HG03442 (cell line): ENCODE measurements around the gene SOX6.
A peak's percentile ranks its signal among the peaks of the same experiment; 100 is the strongest.

Experiments
- ATAC-seq: cut with Tn5 transposase; IDR thresholded peaks from one replicate; pipeline ENCODE4 v1.9.1; 2021; ENCODE audit warnings: mild to moderate bottlenecking, moderate library complexity; ENCODE audit not compliant: unreplicated experiment

SOX6 gene

DNA sequence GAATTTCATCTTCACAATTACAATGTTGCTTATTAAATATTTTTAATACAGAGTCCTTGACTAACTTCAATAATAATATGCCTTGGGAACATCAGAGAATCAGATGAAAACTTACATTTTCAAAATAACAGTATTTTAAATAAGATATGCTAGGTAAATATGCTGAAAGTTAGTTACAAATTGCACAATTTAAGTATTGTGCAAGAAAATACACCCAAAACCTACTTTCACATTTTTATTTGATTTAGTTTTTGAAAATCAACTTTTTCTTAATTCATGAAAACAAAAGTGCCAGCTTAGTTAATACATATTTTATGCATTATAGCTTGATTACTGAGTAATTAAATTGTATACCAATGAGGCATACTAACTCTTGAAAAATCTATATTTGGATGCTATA, 76.8 kb downstream of the SOX6 start:
- ATAC-seq, result no peak

GRCh38 chr11:16278979-16279378, 77.4 kb downstream of the SOX6 start:
- ATAC-seq, result no peak

DNA sequence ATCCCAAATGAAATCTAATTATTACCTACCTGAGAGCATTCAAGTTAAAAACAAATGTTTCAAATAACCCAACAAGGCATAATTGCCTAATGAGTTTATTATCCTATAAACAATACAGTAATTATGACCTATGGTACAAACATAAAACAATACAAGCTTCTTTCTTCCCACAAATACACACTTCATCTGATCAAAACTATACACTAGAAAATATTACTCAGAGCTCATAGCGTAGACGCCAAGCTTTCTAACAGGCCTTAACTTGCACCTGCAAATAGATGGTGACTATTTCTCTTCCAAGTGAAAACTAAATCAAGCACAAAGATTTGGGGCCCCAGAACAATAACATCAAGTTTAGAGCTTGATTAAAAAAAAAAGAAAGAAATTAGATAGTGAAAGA, 78.1 kb downstream of the SOX6 start:
- no peak for ATAC-seq

GRCh38 chr11:16276251-16276650, 80.1 kb downstream of the SOX6 start:
- no peak for ATAC-seq

DNA sequence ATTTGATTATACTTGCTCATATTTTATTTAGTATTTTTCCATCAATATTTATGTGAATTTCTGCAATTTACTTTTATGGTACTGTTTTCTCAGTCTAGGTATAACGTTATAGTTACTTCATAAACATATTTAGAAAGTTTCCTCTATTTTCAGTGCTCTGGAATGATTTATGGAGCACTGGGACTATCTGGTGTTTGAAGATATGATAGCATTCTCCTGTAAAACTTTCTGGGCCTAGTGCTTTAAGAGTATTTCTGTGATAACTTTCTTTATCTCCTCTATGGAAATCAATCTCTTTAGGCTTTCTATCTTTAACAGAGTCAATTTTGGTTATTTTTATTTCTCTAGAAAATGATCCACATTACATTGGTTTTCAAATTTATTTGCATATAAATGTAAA, 85.1 kb downstream of the SOX6 start:
- no peak for ATAC-seq

DNA sequence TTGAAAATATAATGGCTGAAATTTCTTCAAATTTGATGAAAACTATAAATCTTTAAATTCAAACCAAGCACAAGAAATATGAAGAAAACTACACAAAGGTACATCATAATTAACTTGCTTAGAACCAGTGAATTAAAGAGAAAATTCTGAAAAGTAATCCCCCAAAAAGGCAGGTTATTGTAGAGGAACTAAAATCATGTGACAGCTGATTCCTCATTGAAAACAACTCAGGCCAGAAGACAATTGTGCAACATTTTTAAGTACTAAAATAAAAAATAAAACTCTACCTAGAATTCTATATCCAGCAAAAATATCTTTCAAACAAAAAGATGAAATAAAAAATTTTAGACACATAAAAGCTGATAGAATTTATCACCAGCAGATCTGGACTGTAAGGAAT, 90.3 kb downstream of the SOX6 start:
- no peak for ATAC-seq

- ATAC-seq, result no peak
Observed at GRCh38 chr11:16265022-16265421, 91.3 kb downstream of the SOX6 start.

DNA sequence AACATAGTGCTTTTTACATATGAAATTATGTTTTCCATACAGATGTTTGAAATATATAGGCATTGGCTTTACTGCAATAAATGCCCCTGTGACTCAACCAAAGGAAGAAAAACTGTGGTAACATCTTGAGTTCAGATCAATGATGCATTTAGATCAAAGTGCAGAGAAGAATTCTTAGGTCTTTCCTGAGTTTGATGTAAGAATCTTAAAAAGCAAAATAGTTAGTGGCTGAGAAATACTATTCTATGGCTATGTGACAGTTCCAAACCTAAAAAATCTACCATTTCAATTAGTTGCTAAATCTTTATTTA, 93.7 kb downstream of the SOX6 start:
- no peak for ATAC-seq

DNA sequence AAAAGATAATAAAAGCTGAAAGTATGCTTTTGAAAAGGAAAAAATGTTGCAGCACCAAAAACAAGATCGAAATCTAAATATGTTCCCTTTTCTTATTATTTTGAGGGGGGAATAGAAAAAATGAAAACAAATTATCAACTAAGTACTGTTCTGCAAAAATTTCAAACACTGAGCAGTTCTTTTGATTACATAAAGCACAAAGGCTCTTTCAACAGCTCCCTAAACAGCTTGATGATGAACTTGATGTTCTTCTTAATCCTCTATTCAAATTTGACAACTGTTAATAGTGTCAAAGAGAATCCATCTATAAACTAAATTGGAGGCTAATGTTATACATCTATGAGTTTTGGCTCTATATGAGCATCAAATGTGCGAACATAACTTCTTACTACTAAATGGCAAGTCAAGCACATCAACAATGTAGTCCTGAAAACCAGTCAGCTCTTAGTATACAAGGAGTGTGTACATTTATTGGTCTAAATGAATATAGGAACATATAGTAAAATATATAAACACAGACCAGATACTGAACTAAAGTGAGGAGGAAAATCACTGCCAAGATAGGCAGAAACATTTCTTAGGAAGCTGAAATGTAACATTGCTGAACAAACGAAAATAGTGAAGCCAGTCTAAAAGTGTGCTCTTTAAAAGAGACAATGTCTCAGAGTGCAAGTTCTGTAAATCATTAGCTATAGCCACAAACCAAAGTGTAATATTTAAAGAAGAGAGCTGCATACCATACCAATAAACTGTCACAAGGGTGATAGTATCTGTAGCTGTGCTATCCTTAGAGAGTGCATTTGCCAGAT, 94.3 kb downstream of the SOX6 start:
- ATAC-seq, result peak; percentile 83

- no peak for ATAC-seq
Observed at GRCh38 chr11:16252373-16252772, 104.0 kb downstream of the SOX6 start.

DNA sequence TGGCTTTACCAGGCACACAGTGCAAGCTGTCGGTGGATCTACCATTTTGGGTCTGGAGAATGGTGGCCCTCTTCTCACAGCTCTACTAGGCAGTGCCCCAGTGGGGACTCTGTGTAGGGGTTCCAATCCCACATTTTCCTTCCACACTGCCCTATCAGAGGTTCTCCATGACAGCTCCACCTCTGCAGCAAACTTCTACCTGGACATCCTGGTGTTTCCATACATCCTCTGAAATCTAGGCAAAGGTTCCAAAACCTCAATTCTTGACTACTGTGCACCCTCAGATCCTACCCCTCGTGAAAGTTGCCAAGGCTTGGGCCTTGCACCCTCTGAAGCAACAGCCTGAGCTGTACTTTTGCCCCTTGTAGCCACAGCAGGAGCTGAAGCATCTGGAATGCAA, 108.1 kb downstream of the SOX6 start:
- no peak for ATAC-seq

DNA sequence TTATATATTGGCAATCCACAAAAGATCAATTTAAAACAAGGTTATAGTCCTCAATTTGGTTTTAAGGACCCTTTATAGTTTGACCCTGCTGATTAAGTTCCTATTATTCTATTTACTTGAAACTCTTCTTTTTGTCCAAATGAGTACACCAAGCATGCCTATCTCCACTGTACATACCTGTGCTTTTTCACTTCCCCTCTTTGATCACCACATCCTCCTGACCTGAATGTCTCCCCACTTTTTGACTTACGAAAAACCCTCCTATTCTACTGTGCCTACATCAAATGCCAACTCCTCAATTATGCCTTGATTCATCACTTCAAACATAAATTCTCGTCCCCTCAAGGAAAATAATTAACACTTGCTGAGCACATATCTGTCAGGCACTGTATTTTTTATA, 113.5 kb downstream of the SOX6 start:
- ATAC-seq, result peak; percentile 68

- ATAC-seq, result no peak
Observed at GRCh38 chr11:16240687-16241086, 115.7 kb downstream of the SOX6 start.

GRCh38 chr11:16239141-16240105, 116.9 kb downstream of the SOX6 start:
- ATAC-seq, result no peak

- no peak for ATAC-seq
Observed at GRCh38 chr11:16226245-16226644, 130.1 kb downstream of the SOX6 start.

DNA sequence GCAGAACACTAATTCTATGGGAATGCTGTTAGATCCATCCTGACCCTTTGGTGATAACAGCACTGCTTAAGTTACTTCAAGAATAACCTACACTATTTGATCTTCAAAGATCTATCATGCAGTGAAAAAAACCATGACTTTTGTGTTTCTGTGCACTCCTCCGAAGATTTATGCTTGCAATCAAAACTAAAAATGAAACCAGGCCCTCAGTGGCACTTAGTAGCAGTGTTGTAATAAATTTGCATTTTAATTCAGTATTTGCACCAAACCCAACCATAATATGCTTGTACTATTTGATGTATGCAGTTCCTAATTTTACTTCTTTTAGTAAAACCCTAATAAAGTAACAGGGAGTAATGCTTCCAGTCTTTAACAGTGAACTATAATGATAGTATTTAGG, 130.7 kb downstream of the SOX6 start:
- ATAC-seq, result no peak

- no peak for ATAC-seq
Observed at GRCh38 chr11:16223558-16223957, 132.8 kb downstream of the SOX6 start.

GRCh38 chr11:16217631-16218030, 138.7 kb downstream of the SOX6 start:
- no peak for ATAC-seq

- ATAC-seq, result no peak
Observed at GRCh38 chr11:16216831-16217230, 139.5 kb downstream of the SOX6 start.

- ATAC-seq, result no peak
Observed at GRCh38 chr11:16215352-16215751, 141.0 kb downstream of the SOX6 start.

DNA sequence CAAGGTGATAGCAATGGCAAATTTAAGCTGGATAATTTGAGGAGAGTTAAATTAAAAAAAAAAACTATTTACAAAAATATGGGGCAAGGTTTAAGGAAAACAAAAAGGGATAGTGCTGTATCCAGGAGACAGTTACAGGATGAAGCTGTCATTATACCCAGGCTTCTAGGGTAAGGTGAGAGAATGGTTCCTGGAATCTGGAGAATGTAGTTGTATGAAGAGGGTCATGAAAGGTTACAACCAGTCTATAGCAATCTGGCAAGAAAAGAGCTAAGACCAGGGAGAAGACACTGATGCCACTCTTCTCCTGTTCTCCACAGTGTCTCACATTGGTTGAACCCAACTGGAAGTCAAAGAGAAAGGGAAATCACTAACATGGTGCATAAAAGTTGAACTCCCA, 144.9 kb downstream of the SOX6 start:
- no peak for ATAC-seq

DNA sequence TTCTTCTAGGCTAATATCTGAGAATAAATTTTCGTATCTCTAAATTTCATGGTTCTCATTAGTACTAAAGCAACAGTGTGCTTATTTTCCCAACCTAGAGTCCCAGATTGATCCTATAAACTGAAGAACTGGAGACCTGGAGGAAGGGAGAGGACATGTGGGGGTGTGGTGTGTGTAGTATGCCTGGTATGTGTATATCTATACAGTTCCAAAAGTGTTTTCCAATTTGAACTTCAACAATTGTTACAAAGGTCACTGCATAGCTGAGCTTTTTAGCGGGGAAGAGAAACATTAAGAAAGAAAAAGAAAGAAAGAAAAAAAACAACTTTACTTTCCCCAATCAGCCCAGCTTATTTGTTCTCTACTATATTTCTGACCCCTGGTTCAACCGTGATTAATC, 152.1 kb downstream of the SOX6 start:
- no peak for ATAC-seq
